Measurements from ENCODE around the gene SEPTIN10.

DNA sequence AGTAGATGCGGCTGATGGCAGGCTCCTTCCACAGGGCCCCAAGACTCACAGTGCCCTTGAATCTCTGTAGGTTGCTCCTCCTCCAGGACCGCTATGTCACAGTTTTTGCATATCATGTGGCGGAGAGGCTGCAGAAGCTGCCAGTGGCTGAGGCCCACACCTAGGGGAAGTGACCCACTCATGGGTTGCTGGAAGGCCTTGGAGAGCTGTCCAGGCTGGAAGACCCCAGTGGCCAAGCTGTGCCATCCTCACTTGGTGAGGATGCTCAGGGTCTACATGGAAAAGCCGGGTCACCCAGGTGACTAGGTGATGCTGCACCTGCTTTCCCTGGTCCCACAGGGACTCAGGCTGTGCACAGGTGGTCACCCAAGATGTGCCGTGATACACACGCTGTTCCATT lies 90.6 kb downstream of the SEPTIN10 start:
- no peak for TF ChIP-seq CTCF (IDR thresholded peaks at IDR 0.05)
- TF ChIP-seq, protein P1, sequence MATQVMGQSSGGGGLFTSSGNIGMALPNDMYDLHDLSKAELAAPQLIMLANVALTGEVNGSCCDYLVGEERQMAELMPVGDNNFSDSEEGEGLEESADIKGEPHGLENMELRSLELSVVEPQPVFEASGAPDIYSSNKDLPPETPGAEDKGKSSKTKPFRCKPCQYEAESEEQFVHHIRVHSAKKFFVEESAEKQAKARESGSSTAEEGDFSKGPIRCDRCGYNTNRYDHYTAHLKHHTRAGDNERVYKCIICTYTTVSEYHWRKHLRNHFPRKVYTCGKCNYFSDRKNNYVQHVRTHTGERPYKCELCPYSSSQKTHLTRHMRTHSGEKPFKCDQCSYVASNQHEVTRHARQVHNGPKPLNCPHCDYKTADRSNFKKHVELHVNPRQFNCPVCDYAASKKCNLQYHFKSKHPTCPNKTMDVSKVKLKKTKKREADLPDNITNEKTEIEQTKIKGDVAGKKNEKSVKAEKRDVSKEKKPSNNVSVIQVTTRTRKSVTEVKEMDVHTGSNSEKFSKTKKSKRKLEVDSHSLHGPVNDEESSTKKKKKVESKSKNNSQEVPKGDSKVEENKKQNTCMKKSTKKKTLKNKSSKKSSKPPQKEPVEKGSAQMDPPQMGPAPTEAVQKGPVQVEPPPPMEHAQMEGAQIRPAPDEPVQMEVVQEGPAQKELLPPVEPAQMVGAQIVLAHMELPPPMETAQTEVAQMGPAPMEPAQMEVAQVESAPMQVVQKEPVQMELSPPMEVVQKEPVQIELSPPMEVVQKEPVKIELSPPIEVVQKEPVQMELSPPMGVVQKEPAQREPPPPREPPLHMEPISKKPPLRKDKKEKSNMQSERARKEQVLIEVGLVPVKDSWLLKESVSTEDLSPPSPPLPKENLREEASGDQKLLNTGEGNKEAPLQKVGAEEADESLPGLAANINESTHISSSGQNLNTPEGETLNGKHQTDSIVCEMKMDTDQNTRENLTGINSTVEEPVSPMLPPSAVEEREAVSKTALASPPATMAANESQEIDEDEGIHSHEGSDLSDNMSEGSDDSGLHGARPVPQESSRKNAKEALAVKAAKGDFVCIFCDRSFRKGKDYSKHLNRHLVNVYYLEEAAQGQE (IDR thresholded peaks at IDR 0.05; ENCODE audit: insufficient read depth in 1 of 2, low read depth in 2 of 2, low read length in 1 of 2): no peak
- TF ChIP-seq POLR2AphosphoS5 (IDR thresholded peaks at IDR 0.05; ENCODE audit: low read depth, low read length): no peak
- no peak for TF ChIP-seq TCF7L2 (IDR thresholded peaks at IDR 0.05; ENCODE audit: low read depth, low read length)
- no peak for TF ChIP-seq SIN3A (IDR thresholded peaks at IDR 0.05; ENCODE audit: borderline replicate concordance, insufficient read depth, low read depth, low read length)
